CMK (cell line): ENCODE data around the gene TADA1.
A peak's percentile ranks its signal among the peaks of the same experiment; 100 is the strongest.
"Not testable (repeated sequence)": the region's sequence is repeated elsewhere in the genome, so short reads cannot be mapped to it uniquely, and the experiment has no call there.

ENCODE experiments used
- DNase-seq: peaks from one replicate; pipeline ENCODE4 v3.0.0-alpha.2; 2010; ENCODE audit warnings: low read depth

TADA1 gene

DNA sequence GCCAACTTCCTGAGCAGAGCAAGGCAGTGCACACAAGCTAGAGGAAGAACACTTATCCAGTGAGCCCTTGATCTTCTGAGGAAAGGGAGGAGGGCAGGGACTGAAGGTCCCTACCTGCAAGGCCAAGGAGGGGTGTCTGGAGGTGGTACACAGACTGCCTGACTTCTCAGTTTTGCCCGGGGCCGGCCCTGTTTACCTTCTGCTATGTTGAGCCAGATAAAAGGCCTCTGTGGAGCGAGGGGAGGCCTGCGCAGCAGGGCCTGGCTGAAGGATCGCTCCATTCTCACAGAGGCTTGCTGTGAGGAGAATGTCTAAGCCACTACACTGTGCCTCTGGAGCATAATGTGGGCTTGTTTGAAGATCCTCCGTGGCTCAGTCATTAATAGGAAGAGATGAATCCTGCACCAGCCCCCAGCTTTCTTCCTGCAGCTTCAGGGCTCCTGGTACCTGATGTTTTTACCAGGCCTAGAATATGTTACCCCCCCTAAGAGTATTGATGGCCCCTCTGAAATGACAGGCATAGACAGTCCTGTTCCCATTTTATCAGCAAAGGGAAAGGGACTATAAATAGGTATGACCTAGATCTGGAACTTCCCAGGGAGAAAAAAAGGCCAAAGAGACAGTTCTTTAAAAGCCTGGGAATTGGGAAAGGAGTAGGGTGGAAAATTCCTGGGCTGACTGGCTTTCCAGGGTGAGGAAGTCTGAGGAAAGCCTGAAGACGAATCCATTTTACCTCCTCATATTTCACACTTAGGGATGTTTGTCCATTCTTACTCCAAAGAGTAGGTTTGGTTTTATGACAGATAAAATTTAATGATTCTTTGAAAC, 32.1 kb downstream of the TADA1 start:
- no peak for DNase-seq

DNA sequence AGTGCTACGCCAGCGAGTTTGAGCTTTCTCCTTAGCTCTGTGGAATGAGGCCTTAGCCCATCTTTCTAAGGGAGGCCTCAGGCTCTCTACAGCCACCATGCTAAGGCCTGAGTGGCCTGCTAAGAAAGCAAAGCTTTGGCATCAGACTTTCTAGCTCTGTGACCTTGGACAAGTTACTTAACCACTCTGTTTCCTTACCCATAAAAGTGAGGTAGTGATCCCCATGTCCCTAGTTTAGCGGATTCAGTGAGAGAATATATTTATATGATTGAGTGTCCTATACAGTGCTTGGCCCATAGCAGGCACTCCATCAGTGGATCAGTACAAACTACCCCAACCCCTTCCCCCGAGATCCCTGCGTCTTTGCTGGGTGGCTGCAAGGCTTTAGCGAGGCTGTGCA, 32.7 kb downstream of the TADA1 start:
- DNase-seq = no peak

DNA sequence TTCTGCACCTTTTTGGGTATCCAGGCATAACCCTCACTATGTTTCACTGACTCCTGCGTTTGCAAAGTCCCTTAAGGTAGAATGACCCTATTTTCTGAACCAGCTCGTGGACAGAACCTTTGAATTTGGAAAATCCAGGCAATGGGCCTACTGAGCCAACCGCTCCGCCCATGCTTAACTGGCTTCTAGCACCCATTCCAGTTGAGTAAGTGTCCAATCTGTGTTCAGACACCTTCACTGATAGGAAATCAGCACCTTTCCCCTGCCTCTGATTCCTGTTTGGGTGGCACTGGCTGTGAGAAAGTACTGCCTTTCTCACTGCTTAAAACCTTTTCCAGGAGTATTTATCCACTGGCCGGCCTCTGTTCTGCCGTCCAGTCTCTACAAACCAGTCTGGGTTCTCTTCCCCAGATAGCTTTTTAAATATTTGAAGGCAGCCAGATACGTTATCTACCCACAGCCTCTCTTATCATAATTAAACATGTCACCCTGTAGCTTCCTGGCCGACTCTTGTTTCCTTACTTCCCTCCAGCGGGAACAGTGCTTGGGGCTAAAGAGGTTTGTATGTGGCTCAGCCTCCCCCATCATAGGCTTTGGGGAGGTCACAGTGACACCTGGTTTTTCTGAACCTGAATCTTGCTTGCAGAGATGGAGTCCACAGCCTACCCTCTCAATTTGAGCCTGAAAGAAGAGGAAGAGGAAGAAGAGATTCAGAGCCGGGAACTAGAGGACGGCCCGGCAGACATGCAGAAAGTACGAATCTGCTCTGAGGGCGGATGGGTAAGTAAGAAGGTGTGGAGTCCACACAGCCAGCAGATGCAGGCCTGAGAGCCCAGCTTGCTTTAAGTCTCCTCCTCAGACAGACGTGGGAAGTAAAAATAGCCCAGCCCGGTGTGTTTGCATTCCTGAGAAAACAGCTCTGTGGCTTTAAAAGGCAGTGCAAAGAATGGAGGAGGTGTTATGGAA, 35.5 kb downstream of the TADA1 start:
- DNase-seq = peak; percentile 97

DNA sequence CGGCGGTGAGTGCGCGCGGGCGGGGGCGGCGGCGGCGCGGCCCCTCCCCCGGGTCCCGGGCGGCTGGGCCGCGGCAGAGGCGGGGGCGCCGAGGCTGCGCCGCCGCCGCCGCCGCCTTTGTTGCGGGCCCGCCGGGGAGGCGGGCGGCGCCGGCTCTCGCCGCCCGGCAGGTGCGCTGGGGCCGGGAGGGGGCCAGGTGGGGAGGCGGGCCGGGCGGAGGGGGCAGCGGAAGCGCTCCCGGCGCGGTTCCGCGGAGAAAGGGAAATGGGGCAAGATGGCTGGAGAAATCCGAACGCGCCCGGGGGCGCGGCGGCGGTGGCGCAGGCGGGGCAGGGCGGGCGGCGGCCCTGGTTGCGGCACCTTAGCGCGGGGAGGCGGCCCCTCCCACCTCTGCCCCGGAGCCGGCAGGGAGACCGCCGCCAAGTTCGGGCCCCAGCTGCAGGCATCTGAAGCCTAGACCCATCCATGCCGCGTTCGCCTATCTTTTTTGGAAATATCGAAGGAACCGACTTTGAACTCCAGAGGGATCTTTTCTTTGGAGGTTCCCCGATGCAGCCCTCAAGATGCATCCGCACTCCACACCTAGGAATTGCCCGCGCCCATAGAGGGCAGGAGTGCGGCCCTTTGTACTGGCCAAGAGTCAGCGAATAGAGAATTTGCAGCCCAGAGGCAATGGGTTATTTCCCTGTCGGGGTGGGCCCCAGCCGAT, 36.3 kb downstream of the TADA1 start:
- DNase-seq = no peak

DNA sequence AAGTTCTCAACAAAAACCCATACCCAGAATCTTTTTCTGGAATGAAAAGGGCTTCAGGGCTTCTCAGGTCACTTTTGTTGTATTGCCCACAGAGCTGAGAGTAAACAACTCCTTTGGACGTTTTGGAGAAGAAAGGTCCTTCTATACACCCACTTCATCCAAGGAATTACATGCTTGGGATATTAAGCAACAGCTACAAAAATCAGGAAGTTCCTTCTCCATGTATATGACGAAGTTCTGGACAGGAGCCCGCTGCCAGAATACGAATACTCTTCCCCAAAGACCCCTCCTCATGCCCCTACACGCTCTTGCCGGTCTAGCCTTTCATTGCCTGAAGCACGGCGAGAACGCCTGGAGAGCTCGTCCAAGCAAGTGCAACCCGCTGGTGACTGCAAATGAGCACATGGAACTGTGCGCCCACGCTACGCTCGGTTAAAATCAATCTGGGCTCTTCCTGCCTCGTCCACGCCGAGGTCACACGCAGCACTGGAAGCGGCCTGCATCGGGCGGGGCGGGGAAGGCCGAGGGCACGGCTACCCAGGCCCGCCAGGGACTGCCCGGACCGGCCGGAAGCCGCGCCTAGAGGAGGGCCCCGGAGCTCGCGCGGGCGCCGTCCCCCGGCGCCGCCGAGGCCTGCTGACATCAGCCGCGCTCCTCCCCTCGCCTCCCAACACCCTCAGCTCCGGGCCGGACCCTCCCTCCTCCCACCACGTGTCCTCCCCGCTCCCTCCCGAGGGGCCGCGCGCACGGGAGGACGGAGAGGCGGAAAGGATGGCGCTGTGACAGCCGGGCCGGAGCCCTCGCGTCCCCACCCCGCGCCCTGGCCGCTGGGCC, 37.1 kb downstream of the TADA1 start, which contains the start of gene POGK:
Gene POGK (plus strand): TSS at position 710 of the 834 bp plus-strand sequence. CDS start 1,482 bp downstream, outside the sequence.
- peak; percentile 89 for DNase-seq

DNA sequence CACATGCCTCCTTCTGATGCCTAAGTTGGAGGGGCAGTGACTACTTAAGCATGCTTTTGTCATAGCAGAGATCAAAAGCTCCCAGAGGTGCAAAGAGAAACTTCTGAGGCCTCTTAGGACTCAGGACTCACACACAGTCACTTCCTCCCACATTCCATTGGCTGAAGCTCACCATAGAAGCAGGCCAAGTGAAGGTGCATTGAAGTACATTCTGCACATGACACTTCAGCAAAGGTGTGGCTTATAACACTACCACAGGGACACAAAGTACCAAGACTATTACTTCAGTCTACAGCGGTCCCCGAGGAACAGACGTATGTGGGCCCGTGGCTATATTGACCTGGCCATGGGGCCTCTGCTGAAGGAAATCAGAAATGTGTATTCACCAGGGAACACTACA, 39.3 kb downstream of the TADA1 start:
- no peak for DNase-seq

DNA sequence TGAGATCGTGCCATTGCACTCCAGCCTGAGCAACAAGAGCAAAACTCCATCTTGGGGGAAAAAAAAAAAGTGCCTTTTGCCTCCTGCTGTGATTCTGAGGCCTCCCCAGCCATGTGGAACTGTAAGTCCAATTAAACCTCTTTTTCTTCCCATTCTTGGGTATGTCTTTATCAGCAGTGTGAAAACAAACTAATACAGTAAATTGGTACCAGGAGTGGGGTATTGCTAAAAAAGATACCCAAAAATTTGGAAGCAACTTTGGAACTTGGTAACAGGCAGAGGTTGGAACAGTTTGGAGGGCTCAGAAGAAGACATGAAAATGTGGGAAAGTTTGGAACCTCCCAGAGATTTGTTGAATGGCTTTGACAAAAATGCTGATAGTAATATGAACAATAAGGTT, 46.3 kb downstream of the TADA1 start:
- DNase-seq = not testable (repeated sequence)

DNA sequence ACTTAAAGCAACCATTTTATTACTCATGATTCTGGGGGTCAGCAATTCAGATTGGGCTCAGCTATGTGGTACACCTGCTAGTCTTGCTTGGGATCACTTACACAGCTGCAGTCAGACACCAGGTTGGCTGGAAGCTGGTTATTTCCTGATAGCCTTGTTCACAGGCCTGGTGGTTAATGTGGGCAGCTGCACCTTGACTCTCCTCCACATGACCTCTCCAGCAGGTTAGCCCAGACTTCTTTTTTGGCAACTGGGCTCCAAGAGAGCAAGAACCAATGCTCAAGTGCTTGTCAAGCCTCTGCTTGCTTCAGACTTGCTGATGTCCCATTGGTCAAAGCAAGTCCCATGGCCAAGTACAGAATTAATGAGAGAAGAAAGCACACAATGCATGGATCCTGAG, 48.6 kb downstream of the TADA1 start:
- DNase-seq = no peak

DNA sequence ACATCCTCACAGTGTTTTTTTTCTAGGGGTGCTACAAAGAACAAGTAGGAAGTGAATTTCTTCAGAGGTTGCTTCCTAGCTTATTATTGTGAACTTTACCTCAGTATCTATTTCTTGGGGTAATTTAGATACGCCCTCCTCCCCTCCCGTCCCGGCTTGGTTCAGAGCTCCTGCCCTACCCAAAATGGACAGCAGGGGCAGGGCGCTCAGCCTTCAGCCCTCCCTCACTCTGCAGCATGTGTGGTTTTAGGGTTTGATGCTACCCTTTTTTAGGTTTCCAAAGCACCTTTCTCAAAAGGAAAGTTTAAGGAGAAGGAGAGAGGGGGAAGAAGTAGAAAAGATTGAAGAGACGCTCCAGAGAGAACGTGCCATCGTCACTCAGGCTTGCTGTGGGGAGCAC, 53.7 kb downstream of the TADA1 start:
- no peak for DNase-seq

DNA sequence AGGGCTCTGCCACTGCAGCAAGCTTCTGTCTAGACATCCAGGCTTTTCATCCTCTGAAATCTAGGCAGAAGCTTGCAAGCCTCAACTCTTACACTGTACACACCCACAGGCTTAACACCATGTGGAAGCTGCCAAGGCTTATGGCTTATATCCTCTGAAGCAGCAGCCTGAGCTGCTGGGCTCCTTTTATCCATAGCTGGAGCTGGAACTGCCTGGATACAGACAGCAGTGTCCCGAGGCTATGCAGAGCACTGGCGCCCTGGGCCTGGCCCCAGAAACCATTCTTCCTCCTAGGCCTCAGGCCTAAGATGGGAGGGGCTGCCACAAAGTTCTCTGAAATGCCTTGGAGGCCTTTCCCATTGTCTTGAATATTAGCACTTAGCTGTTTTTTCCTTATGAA, 56.1 kb downstream of the TADA1 start:
- no peak for DNase-seq

DNA sequence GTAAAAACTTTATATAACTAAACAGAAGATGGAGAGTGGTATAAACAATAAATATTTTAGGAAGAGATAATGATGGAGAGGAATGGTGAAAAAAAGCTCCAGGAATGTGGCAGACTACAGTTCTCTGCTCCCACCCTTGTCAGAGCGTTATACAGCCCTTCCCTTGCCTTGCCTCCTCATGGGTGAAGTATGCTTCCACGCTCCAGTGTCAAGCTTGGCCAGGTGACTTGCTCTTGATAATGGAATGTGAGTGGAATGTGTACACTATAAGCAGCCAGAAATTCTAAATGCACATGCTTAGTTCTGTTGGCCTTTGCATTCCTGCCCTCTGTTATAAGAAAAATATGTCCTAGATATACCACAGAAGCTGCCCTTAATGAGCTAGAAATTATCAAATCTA, 61.5 kb downstream of the TADA1 start:
- DNase-seq = no peak

DNA sequence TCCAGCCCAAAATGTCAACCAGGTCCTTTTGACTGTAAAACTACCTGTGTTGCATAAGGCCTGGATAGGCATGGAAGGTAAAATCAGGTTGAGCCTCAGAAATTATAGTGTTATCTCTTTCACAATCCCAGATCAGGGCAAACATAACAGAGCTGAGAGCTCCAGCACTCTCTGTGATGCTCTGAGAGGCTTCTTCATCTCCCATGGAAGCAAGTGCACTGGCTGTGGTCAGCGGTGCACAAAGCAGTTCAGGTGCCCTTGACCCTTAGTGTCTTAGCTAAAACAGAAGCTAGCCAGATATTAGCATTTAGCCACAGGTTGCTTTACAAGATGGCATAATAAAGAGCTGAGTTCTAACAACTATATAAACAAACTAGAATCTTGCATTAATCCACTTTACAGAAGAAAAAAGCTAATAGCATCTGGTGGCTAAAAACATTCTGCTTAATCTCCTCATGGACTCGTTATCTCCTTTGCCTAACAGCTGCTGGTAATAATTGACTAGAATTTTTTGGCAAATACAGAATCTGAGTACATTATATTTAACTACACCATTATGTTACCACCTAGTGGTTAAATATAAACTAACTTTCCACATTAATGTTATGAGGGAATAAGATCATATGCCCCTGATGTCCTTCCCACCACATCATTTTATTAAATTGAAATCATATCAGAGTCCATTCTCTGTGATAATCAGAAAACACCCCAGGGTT, 62.4 kb downstream of the TADA1 start:
- no peak for DNase-seq

DNA sequence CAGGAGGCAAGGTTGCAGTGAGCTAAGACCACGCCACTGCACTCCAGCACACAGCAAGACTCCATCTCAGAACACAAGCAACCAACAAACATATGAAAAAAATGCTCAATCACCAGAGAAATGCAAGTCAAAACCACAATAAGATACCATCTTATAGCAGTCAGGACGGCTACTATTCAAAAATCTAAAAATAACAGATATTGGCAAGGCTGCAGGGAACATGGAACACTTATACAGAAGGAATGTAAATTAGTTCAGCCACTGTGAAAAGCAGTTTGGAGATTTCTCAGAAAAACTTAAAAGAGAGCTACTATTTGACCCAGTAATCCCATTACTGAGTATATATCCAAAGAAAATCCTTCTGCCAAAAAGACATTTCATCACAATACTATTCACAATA, 64.4 kb downstream of the TADA1 start:
- DNase-seq = no peak

DNA sequence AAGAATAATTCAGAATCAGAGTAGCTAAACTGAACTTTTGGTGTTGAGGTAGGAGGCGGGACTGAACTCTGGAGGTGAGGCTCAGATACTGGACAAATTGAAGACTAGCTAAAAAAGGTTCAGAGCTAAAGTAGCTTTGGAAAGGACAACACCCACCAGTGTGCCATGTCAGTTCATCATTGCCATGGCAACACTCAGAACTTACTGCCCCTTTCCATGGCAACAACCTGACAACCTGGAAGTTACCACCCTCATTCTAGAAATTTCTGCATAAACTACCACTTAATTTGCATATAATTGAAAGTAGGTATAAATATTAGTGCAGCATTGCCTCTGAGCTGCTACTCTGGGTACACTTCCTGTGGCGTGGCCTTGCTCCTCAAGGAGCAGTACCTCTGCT, 67.1 kb downstream of the TADA1 start:
- DNase-seq = no peak
